Trophoblast cell (in vitro differentiated cells and primary cell): ENCODE data around the gene INSYN2B.

ENCODE experiments used
- DNase-seq, 2 donors: peaks; one replicate each; pipeline ENCODE4 v3.0.0-alpha.2; 2016
- H2AFZ ChIP-seq: 2 replicates; pipeline ENCODE4 v1.6.1; 2013; ENCODE audit warnings: low read length, moderate library complexity, mild to moderate bottlenecking; ENCODE audit not compliant: insufficient read depth, poor library complexity
- H2AK5ac ChIP-seq: 2 replicates; pipeline ENCODE4 v1.6.1; 2013; ENCODE audit warnings: mild to moderate bottlenecking, low read length
- H2BK120ac ChIP-seq: 2 replicates; pipeline ENCODE4 v1.6.1; 2013; ENCODE audit warnings: low read length, mild to moderate bottlenecking, moderate library complexity; ENCODE audit not compliant: insufficient read depth, poor library complexity
- H2BK12ac ChIP-seq: 2 replicates; pipeline ENCODE4 v1.6.1; 2013; ENCODE audit warnings: mild to moderate bottlenecking, low read length, moderate library complexity
- H2BK5ac ChIP-seq: 2 replicates; pipeline ENCODE4 v1.6.1; 2013; ENCODE audit warnings: low read length, low read depth, moderate library complexity, mild to moderate bottlenecking; ENCODE audit not compliant: poor library complexity
- H3K14ac ChIP-seq: 2 replicates; pipeline ENCODE4 v1.6.1; 2013; ENCODE audit warnings: mild to moderate bottlenecking, low read length
- H3K18ac ChIP-seq: 2 replicates; pipeline ENCODE4 v1.6.1; 2013; ENCODE audit warnings: mild to moderate bottlenecking, low read length
- H3K23ac ChIP-seq: 2 replicates; pipeline ENCODE4 v1.6.1; 2013; ENCODE audit warnings: low read length
- H3K27ac ChIP-seq: 2 replicates; pipeline ENCODE4 v1.5.1; 2013; ENCODE audit warnings: low read depth, mild to moderate bottlenecking, inconsistent platforms, low read length, moderate library complexity
- H3K27me3 ChIP-seq: 2 replicates; pipeline ENCODE4 v1.6.1; 2013; ENCODE audit warnings: inconsistent platforms, mild to moderate bottlenecking, low read length, moderate library complexity; ENCODE audit not compliant: insufficient read depth
- H3K36me3 ChIP-seq, 2 experiments: 1 replicate in 1 of 2; 2 replicates in 1 of 2; pipeline ENCODE4 v1.6.1; 2013; ENCODE audit warnings: low read length in 2 of 2, mild to moderate bottlenecking in 2 of 2, moderate library complexity in 1 of 2; ENCODE audit not compliant: insufficient read depth in 2 of 2, control insufficient read depth in 1 of 2
- H3K4ac ChIP-seq: 2 replicates; pipeline ENCODE4 v1.6.1; 2013; ENCODE audit warnings: low read depth, mild to moderate bottlenecking, low read length, moderate library complexity
- H3K4me1 ChIP-seq, 2 experiments: 1 replicate in 1 of 2; 2 replicates in 1 of 2; pipeline ENCODE4 v1.6.1; 2013; ENCODE audit warnings: low read length in 2 of 2, mild to moderate bottlenecking in 2 of 2, moderate library complexity in 1 of 2; ENCODE audit not compliant: insufficient read depth in 2 of 2, control insufficient read depth in 1 of 2
- H3K4me2 ChIP-seq: 2 replicates; pipeline ENCODE4 v1.6.1; 2013; ENCODE audit warnings: inconsistent platforms, mild to moderate bottlenecking, low read length, moderate library complexity
- H3K4me3 ChIP-seq: 2 replicates; pipeline ENCODE4 v1.5.1; 2013; ENCODE audit warnings: mild to moderate bottlenecking, low read depth, low read length, inconsistent platforms
- H3K79me1 ChIP-seq: one replicate; pipeline ENCODE4 v1.6.1; 2013; ENCODE audit warnings: low read length
- H3K79me2 ChIP-seq: 2 replicates; pipeline ENCODE4 v1.6.1; 2013; ENCODE audit warnings: low read length, mild to moderate bottlenecking; ENCODE audit not compliant: control insufficient read depth, insufficient read depth, poor library complexity
- H3K9ac ChIP-seq: 2 replicates; pipeline ENCODE4 v1.6.1; 2013; ENCODE audit warnings: mild to moderate bottlenecking, low read length
- H3K9me3 ChIP-seq: 2 replicates; pipeline ENCODE4 v1.6.1; 2013; ENCODE audit warnings: low read depth, mild to moderate bottlenecking, control low read depth, inconsistent platforms, low read length; ENCODE audit not compliant: insufficient read depth
- H4K12ac ChIP-seq: 2 replicates; pipeline ENCODE4 v1.6.1; 2013; ENCODE audit warnings: low read depth, mild to moderate bottlenecking, low read length, moderate library complexity
- H4K8ac ChIP-seq: 2 replicates; pipeline ENCODE4 v1.6.1; 2013; ENCODE audit warnings: low read depth, mild to moderate bottlenecking, low read length, moderate library complexity
- H4K91ac ChIP-seq: one replicate; pipeline ENCODE4 v1.6.1; 2013; ENCODE audit warnings: low read depth, mild to moderate bottlenecking, low read length, moderate library complexity
- WGBS: extraction: QIAGEN DNeasy Blood & Tissue Kit; methylation state at CpG from one replicate; pipeline ENCODE4 v1.1.7; 2013; ENCODE audit warnings: missing lambda C conversion rate; ENCODE audit not compliant: insufficient read length, insufficient coverage; ENCODE audit errors: extremely low coverage; 5-methylcytosine and 5-hydroxymethylcytosine counted together

The INSYN2B gene

GRCh38 chr5:169989365-169989764, 9.1 kb upstream of the INSYN2B start:
- Histone ChIP-seq H4K8ac (no peak overlapping the region), H2BK12ac (no peak overlapping the region), H2BK120ac (no peak overlapping the region), H3K23ac (no peak overlapping the region), H3K4me3 (no peak overlapping the region), H3K4me1 (no peaks in the 10 kb centered on the region), H3K4ac (no peak overlapping the region), H4K91ac (no peak overlapping the region), H3K9ac (no peak overlapping the region), H4K12ac (no peak overlapping the region), H2BK5ac (no peak overlapping the region), H3K4me2 (no peak overlapping the region), H3K9me3 (no peaks in the 10 kb centered on the region), H3K36me3 (no peaks in the 10 kb centered on the region), H3K79me2 (no peaks in the 10 kb centered on the region), H3K27me3 (no peaks in the 10 kb centered on the region), H3K18ac (no peak overlapping the region), H2AK5ac (no peak overlapping the region), H3K27ac (no peak overlapping the region), H2AFZ (no peak overlapping the region), H3K79me1 (no peaks in the 10 kb centered on the region), H3K14ac (no peak overlapping the region)
- DNase-seq: no peak
- no CpG with 5 or more reads among the region's 1 CpG for WGBS

- H3K23ac ChIP-seq: no peak overlapping the region
- no peak overlapping the region for H3K9ac ChIP-seq
- no peaks in the 10 kb centered on the region for H3K27me3 ChIP-seq
- H3K79me1 ChIP-seq: no peaks in the 10 kb centered on the region
- H3K4me2 ChIP-seq: no peak overlapping the region
- no peak overlapping the region for H2AK5ac ChIP-seq
- H3K79me2 ChIP-seq: no peaks in the 10 kb centered on the region
- H3K9me3 ChIP-seq: no peaks in the 10 kb centered on the region
- no peak overlapping the region for H4K12ac ChIP-seq
- no peak overlapping the region for H3K18ac ChIP-seq
- H3K4me3 ChIP-seq: no peak overlapping the region
- no peaks in the 10 kb centered on the region for H3K36me3 ChIP-seq
- H3K4me1 ChIP-seq: no peaks in the 10 kb centered on the region
- H2BK12ac ChIP-seq: no peak overlapping the region
- DNase-seq: no peak
- H4K91ac ChIP-seq: no peak overlapping the region
- H3K14ac ChIP-seq: no peak overlapping the region
- H3K27ac ChIP-seq: no peak overlapping the region
- no peak overlapping the region for H4K8ac ChIP-seq
- H3K4ac ChIP-seq: no peak overlapping the region
- no peak overlapping the region for H2AFZ ChIP-seq
- H2BK120ac ChIP-seq: no peak overlapping the region
- no peak overlapping the region for H2BK5ac ChIP-seq
- no CpG with 5 or more reads among the region's 1 CpG for WGBS
Measured at GRCh38 chr5:169988947-169989346, 8.7 kb upstream of the INSYN2B start.

- H3K9me3 ChIP-seq: no peaks in the 10 kb centered on the region
Measured at GRCh38 chr5:169988206-169988605, 7.9 kb upstream of the INSYN2B start.

GRCh38 chr5:169979871-169980270, 424 bp downstream of the INSYN2B start:
- Histone ChIP-seq H2AK5ac (no peak overlapping the region), H2BK12ac (no peak overlapping the region), H3K4me2 (peak overlapping the region; percentile 70), H3K4me3 (no peak overlapping the region), H3K9ac (no peak overlapping the region), H4K12ac (no peak overlapping the region), H3K18ac (no peak overlapping the region), H2BK120ac (no peak overlapping the region), H2AFZ (no peak overlapping the region), H3K4ac (no peak overlapping the region), H3K27me3 (peaks cover 2% of the 10 kb centered on the region), H3K14ac (no peak overlapping the region), H2BK5ac (no peak overlapping the region), H3K27ac (no peak overlapping the region), H3K79me1 (no peaks in the 10 kb centered on the region), H3K79me2 (no peaks in the 10 kb centered on the region), H3K23ac (no peak overlapping the region), H3K4me1 (peaks cover 0 to 5% of the 10 kb centered on the region in 2 experiments), H4K8ac (no peak overlapping the region), H4K91ac (no peak overlapping the region), H3K36me3 (no peaks in the 10 kb centered on the region), H3K9me3 (no peaks in the 10 kb centered on the region)
- no peak for DNase-seq
- WGBS: no CpG with 5 or more reads among the region's 3 CpGs

More at GRCh38 chr5:169988206-169988605, 7.9 kb upstream of the INSYN2B start:
- Histone ChIP-seq H3K4me1 (no peaks in the 10 kb centered on the region), H2AFZ (no peak overlapping the region), H2BK120ac (no peak overlapping the region), H2AK5ac (no peak overlapping the region), H3K18ac (no peak overlapping the region), H4K8ac (no peak overlapping the region), H3K27ac (no peak overlapping the region), H2BK5ac (no peak overlapping the region), H2BK12ac (no peak overlapping the region), H3K23ac (no peak overlapping the region), H3K79me2 (no peaks in the 10 kb centered on the region), H3K4me2 (no peak overlapping the region), H3K79me1 (no peaks in the 10 kb centered on the region), H3K9ac (no peak overlapping the region), H3K4me3 (no peak overlapping the region), H3K14ac (no peak overlapping the region), H4K12ac (no peak overlapping the region), H3K27me3 (no peaks in the 10 kb centered on the region), H4K91ac (no peak overlapping the region), H3K4ac (no peak overlapping the region), H3K36me3 (no peaks in the 10 kb centered on the region)
- DNase-seq: no peak
- WGBS: no CpG with 5 or more reads among the region's 4 CpGs
